ENCODE results near the gene C4orf36.

DNA sequence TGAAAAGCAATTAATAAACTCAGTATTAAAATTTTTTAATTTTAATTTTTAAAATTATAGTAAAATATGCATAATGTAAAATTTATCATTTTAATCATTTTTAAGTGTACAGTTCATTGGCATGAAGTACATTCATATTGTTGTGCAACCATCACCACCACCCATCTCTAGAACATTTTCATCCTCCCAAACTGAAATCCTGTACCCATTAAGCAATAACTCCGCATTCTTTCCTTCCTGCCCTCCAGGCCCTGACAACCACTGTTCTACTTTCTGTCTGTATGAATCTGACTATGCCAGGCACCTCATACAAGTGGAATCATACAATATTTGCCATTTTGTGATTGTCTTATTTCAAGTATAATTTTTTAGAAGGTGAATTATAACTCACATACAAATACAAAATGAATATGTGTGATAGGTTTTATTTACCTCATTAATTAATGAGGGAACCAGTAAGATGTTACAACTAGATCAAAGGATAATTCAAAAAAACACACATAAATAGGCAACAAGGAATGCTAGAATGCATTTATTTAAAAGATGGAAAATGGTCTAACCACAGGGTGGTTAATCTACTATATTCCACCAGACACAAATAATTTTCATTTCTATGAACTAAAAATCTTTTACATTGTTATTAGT, 29.5 kb upstream of the C4orf36 start:
- no peak for TF ChIP-seq POLR2A (IDR thresholded peaks at IDR 0.05; ENCODE audit: low read depth, low read length)
- TF ChIP-seq POLR2AphosphoS5 (IDR thresholded peaks at IDR 0.05; ENCODE audit: low read depth, low read length), result no peak

Data from GM12892 (cell line).